GM21515 (cell line): ENCODE data around the gene DNAH9.
A peak's percentile ranks its signal among the peaks of the same experiment; 100 is the strongest.
"Not testable (repeated sequence)": the region's sequence is repeated elsewhere in the genome, so short reads cannot be mapped to it uniquely, and the experiment has no call there.

Experiments
- ATAC-seq: cut with Tn5 transposase; IDR thresholded peaks from one replicate; pipeline ENCODE4 v1.9.1; 2021; ENCODE audit not compliant: unreplicated experiment

Gene DNAH9

GRCh38 chr17:11952610-11953009 is 354.3 kb downstream of the DNAH9 start:
- ATAC-seq: no peak

- no peak for ATAC-seq
Measured at GRCh38 chr17:11953924-11954323, 355.7 kb downstream of the DNAH9 start.

GRCh38 chr17:11954936-11955335 is 356.7 kb downstream of the DNAH9 start:
- no peak for ATAC-seq

- ATAC-seq: no peak
Measured at GRCh38 chr17:11969565-11969964, 371.3 kb downstream of the DNAH9 start.

- ATAC-seq: not testable (repeated sequence)
Measured at GRCh38 chr17:11972741-11973140, 374.5 kb downstream of the DNAH9 start.

GRCh38 chr17:11979795-11980194 is 381.5 kb downstream of the DNAH9 start:
- no peak for ATAC-seq

GRCh38 chr17:11980813-11981212 is 382.5 kb downstream of the DNAH9 start:
- no peak for ATAC-seq

GRCh38 chr17:11981862-11982261 is 383.6 kb downstream of the DNAH9 start:
- ATAC-seq: no peak

GRCh38 chr17:11986179-11986941 is 388.1 kb downstream of the DNAH9 start:
- no peak for ATAC-seq

- no peak for ATAC-seq
Measured at GRCh38 chr17:11986942-11987329, 388.7 kb downstream of the DNAH9 start.

- ATAC-seq: no peak
Measured at GRCh38 chr17:11990363-11990983, 392.2 kb downstream of the DNAH9 start.

GRCh38 chr17:11991461-11991860 is 393.2 kb downstream of the DNAH9 start:
- ATAC-seq: no peak

- peak; percentile 29 for ATAC-seq
Measured at GRCh38 chr17:11996722-11997146, 398.5 kb downstream of the DNAH9 start.

- peak; percentile 99 for ATAC-seq
Measured at GRCh38 chr17:11997147-11997971, 399.1 kb downstream of the DNAH9 start, which contains the start of gene ZNF18. Gene ZNF18, minus strand, starts transcription at chr17:11997475. Its CDS starts 4,646 bp downstream, at chr17:11992829.

- ATAC-seq: no peak
Measured at GRCh38 chr17:11997972-11998233, 399.6 kb downstream of the DNAH9 start.

GRCh38 chr17:11999696-12000095 is 401.4 kb downstream of the DNAH9 start:
- ATAC-seq: no peak

- no peak for ATAC-seq
Measured at GRCh38 chr17:12007466-12007865, 409.2 kb downstream of the DNAH9 start.
